Pancreas (tissue), 10 donors: ENCODE measurements around the gene PLA2G15. TPM values are rescaled to one million over a fixed set of nuclear protein-coding genes. Genes with fewer than 3 reads are reported as not detected.
A peak's percentile ranks its signal among the peaks of the same experiment; 100 is the strongest.

Experiments
- ATAC-seq, 4 donors: fragments of 200-7000 bp; cut with Tn5 transposase; one replicate each; pipeline versions ENCODE4 v1.8.0 to v1.9.1; 2020; ENCODE audit warnings: mild to moderate bottlenecking in 4 of 4, moderate library complexity in 4 of 4
- DNase-seq, 6 donors: peaks; one replicate each; pipeline ENCODE4 v3.0.0-alpha.2; 2020
- FAIRE-seq: peaks from 2 replicates; lab custom pipeline; 2012; peaks lifted over from hg19 to GRCh38; lab: Jason Lieb, UNC
- H3K27ac ChIP-seq, 4 donors: fragments of 200-600 bp; sonication (generic); 1 replicate in 3 of 4; 2 replicates in 1 of 4; pipeline versions ENCODE4 v1.5.0 to v1.8.0; 2020
- H3K27me3 ChIP-seq, 4 donors: fragments of 200-600 bp; one replicate each; pipeline ENCODE4 v1.8.0; 2021
- H3K36me3 ChIP-seq, 3 donors: fragments of 200-600 bp; sonication (generic) in 1 of 3; one replicate each; pipeline versions ENCODE4 v1.5.0 to v1.8.0; 2020 to 2021
- H3K4me1 ChIP-seq, 3 donors: fragments of 200-600 bp; one replicate each; pipeline ENCODE4 v1.8.0; 2021
- H3K4me3 ChIP-seq, 4 donors: fragments of 200-600 bp; sonication (generic) in 2 of 4; one replicate each; pipeline versions ENCODE4 v1.5.0 to v1.8.0; 2020 to 2021
- H3K9me3 ChIP-seq, 4 donors: fragments of 200-600 bp; one replicate each; pipeline ENCODE4 v1.8.0; 2021
- WGBS, 2 donors: extraction: QIAGEN DNeasy Blood & Tissue Kit; methylation state at CpG; one replicate each; pipeline ENCODE4 v1.1.7; 2013; 5-methylcytosine and 5-hydroxymethylcytosine counted together
- intact Hi-C, 3 donors: fragments of 100-400 bp; cut with DNase I; formaldehyde crosslinking; loops; one replicate each; pipeline versions ENCODE4 v1.11.1 to v1.14.2; 2022
- polyA plus RNA-seq, 2 donors: library from polyadenylated mRNA; stranded (reverse); fragments of 200-250 nt; gene quantifications; one replicate each; pipeline ENCODE4 v1.2.3, GENCODE V29; 2013
- total RNA-seq, 6 donors: library from RNA; stranded (reverse); fragmentation: NEBNext Ultra II Directional in 4 of 6; extraction: Animal tissue kit (Norgen Biotek cat#: 25700) in 4 of 6; gene quantifications; one replicate each; pipeline versions ENCODE4 v1.2.1 to v1.2.4, GENCODE V29; 2021 to 2023
- TF ChIP-seq, protein P1 (sequence below), 4 donors: fragments of 200-600 bp; sonication (generic) in 3 of 4; IDR thresholded peaks; one replicate each; pipeline versions ENCODE4 v1.5.0 to v1.8.0; 2021; ENCODE audit warnings: antibody characterized with exemption in 4 of 4
- donor health status: healthy with polysubstance abuse.
- donor health status: DM: no; HTN: no; CAD: no; lungs with moderate emphysema.
- donor health status: DM: no; HTN: no; CAD: no.
- donor health status: control.
- donor health status: control.
- donor health status: Bipolar disorder and iron deficiency.
- donor health status: DM: yes; HTN: yes; CAD: no.
- donor health status: DM: no; HTN: no; CAD: no.
- donor health status: DM: no; HTN: no; CAD: no.
- donor health status: DM: yes; HTN: yes; CAD: no.

Gene PLA2G15
- total and polyA plus RNA-seq, 8 donors: 3.5 to 14.1 (median 5.6) TPM

DNA sequence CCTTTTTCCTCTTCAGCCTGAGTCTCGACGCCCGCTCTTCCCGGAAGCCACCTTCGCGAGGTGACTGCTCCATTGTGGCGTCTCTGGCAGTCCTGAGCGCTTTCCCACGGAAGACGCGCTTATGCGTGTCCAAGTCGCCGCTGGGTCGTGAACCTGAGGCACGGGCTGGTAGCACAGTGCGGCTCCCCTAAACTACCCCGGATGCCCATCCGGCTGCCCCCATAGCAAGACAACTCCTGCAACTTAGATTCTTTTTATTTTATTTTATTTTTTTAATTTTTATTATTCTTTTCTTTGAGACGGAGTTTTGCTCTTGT, 7.2 kb upstream of the PLA2G15 start:
- no peaks in the 10 kb centered on the region for H3K36me3 ChIP-seq
- H3K4me1 ChIP-seq: peaks cover 8 to 25% (median 10%) of the 10 kb centered on the region in 3 donors
- no peaks in the 10 kb centered on the region for H3K9me3 ChIP-seq
- ATAC-seq (no peak), FAIRE-seq (no peak), DNase-seq (no peak)
- WGBS, 2 donors: 15 to 17% methylated on average over 20 of the region's 20 CpGs
- H3K4me3 ChIP-seq: peak overlapping the region; percentile 3 to 82 (median 37)
- intact Hi-C loops: loop anchor here in 2 of 3 donors (5.0 to 10.0 kb wide), 3 partner anchors 49 to 253 kb away; partner anchors contain the start of genes DPEP3 (in 1 of the 2) and NFATC3 (in 1 of the 2)
- no peaks in the 10 kb centered on the region for H3K27me3 ChIP-seq
- H3K27ac ChIP-seq: peak overlapping the region; percentile 83 to 99 (median 90)
- TF ChIP-seq, protein P1, sequence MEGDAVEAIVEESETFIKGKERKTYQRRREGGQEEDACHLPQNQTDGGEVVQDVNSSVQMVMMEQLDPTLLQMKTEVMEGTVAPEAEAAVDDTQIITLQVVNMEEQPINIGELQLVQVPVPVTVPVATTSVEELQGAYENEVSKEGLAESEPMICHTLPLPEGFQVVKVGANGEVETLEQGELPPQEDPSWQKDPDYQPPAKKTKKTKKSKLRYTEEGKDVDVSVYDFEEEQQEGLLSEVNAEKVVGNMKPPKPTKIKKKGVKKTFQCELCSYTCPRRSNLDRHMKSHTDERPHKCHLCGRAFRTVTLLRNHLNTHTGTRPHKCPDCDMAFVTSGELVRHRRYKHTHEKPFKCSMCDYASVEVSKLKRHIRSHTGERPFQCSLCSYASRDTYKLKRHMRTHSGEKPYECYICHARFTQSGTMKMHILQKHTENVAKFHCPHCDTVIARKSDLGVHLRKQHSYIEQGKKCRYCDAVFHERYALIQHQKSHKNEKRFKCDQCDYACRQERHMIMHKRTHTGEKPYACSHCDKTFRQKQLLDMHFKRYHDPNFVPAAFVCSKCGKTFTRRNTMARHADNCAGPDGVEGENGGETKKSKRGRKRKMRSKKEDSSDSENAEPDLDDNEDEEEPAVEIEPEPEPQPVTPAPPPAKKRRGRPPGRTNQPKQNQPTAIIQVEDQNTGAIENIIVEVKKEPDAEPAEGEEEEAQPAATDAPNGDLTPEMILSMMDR (IDR thresholded peaks at IDR 0.05): no peak

DNA sequence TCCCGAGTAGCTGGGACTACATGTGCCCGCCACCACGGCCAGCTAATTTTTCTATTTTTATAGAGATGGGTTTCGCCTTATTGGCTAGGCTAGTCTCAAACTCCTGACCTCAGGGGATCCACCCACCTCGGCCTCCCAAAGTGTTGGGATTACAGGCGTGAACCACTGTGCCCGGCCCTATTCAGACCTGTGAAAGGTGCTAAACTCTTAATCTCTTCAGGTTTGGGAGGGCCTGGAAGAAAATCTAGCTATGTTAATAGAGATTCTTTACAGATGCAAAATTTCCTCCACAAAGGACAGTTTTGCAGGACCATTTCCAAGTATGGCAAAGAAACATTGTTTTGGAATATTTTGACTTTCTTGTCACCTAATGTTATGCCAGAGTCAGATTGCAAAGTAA, 3.1 kb upstream of the PLA2G15 start:
- Histone ChIP-seq H3K4me1 (peaks cover 0 to 18% (median 0%) of the 10 kb centered on the region in 3 donors), H3K27ac (no peak overlapping the region), H3K4me3 (no peak overlapping the region), H3K9me3 (no peaks in the 10 kb centered on the region), H3K27me3 (no peaks in the 10 kb centered on the region), H3K36me3 (no peaks in the 10 kb centered on the region)
- no peak for ATAC-seq
- 83 to 88% methylated on average over 7 of the region's 7 CpGs for WGBS, 2 donors
- TF ChIP-seq, protein P1 (IDR thresholded peaks at IDR 0.05): no peak
- peak in 2 of 6 donors; percentile 1 to 5 for DNase-seq
- FAIRE-seq: no peak
- intact Hi-C loops: no loop called here

DNA sequence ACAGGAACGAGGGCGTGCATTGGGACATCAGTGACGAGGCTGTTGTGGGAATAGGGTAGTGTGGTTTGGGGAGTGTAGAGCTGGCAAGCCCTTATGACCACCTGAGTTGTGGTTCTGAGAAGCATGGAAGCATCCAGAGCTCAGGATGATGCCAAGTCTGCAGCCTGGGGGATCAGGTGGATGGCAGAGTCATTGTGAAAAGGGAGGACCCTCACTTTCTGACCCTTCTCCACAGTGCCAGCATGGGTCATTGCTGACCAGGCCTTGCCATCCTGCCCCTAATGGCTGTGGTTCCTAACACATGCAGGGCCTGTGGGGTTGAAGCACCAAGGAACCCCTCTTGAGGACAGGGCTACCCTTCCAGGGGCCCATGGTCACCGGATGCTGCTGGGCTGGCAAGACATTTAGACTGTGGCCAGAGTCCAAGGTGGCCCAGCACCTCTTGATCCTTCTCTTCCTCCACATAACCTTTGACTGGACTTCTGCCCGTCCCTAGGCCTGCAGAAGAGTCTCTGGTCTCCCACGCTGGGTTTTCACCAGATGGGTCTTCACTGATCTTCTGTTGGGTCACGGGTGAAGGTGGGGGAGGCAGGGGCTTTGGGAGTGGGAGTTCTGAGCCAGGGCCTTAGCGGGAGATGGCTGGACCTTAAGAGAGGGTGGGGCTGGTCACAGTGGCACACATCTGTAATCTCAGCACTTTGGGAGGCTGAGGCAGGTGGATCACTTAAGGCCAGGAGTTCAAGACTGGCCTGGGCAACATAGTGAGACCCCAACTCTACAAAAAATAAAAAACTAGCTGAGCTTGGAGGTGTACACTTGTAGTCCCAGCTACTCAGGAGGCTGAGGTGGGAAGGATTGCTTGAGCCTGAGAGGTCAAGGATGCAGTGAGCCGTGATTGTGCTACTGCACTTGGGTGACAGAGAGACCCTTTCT, 2.0 kb upstream of the PLA2G15 start:
- Histone ChIP-seq H3K4me3 (no peak overlapping the region), H3K9me3 (no peaks in the 10 kb centered on the region), H3K27me3 (no peaks in the 10 kb centered on the region), H3K36me3 (no peaks in the 10 kb centered on the region), H3K27ac (no peak overlapping the region), H3K4me1 (peaks cover 0 to 13% (median 0%) of the 10 kb centered on the region in 3 donors)
- intact Hi-C loops: no loop called here
- TF ChIP-seq, protein P1 (IDR thresholded peaks at IDR 0.05): no peak
- no peak for FAIRE-seq
- DNase-seq: peak in 2 of 6 donors; percentile 8 to 57
- no peak for ATAC-seq
- 80 to 83% methylated on average over 9 of the region's 9 CpGs for WGBS, 2 donors

DNA sequence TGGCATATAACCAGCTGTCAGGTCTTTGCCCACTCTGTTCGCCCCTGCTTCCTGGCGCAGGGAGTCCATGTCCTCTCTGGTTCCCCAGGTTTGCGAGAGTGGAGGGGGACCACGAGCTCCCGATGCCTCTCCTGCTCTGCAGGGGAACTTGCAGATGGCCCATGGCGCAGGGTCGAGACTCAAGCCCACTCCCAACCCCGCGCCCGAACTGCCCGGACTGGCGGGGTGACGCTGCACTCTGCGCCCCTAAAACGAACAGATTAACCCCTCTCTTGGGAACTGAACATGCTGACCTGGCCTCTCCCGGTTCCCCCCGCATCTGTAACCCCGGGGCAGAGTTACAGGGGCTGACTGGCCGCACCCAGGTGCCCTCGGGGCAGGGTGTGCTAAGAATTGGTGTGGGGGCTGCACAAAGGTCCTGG, 681 bp upstream of the PLA2G15 start:
- FAIRE-seq: no peak
- Histone ChIP-seq H3K36me3 (no peaks in the 10 kb centered on the region), H3K27ac (no peak overlapping the region), H3K27me3 (no peaks in the 10 kb centered on the region), H3K9me3 (no peaks in the 10 kb centered on the region), H3K4me3 (peak overlapping the region; percentile 50 to 99 (median 89)), H3K4me1 (peaks cover 0 to 10% (median 0%) of the 10 kb centered on the region in 3 donors)
- intact Hi-C loops: no loop called here
- ATAC-seq: peak in 2 of 4 donors; percentile 0 to 3
- TF ChIP-seq, protein P1 (IDR thresholded peaks at IDR 0.05): no peak
- peak in 3 of 6 donors; percentile 20 to 73 (median 54) for DNase-seq
- 4 to 5% methylated on average over 20 of the region's 20 CpGs for WGBS, 2 donors
